GM21360 (cell line): ENCODE measurements around the gene USO1.
"Not testable (repeated sequence)": the region's sequence is repeated elsewhere in the genome, so short reads cannot be mapped to it uniquely, and the experiment has no call there.

ENCODE experiments used
- ATAC-seq: cut with Tn5 transposase; IDR thresholded peaks from one replicate; pipeline ENCODE4 v1.9.1; 2021; ENCODE audit warnings: mild to moderate bottlenecking, moderate library complexity; ENCODE audit not compliant: unreplicated experiment

The USO1 gene

GRCh38 chr4:75724066-75724866, at the start of gene USO1:
TSS of gene USO1 (plus strand) at chr4:75724577. CDS start at chr4:75724820, 243 bp downstream.
- peak; percentile 78 for ATAC-seq

DNA sequence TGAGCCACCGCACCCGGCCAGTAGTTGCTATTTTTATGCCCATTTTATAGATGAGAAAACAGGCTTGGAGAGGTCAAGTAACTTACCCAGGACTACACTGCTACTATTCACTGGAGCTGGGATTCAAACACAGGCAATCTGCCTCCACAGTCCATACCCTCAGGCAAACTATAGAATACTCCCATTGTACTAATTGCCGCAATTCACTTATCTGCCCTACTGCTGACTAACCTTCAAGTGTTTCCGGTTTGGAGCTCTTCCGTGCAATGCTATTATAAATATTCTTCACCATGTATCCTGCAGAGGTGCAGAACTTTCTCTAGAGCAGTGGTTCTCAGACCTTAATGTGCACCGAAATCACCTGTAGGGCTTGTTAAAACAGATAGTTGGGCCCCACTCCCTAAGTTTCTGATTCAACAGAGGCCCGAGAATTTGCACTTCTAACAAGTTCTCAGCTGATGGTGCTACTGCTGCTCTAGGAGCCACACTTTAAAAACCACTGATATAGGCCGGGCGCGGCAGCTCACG, 49.3 kb upstream of the USO1 start:
- ATAC-seq, result no peak

- no peak for ATAC-seq
These were observed 45.9 kb upstream of the USO1 start for GRCh38 chr4:75678473-75678872.

DNA sequence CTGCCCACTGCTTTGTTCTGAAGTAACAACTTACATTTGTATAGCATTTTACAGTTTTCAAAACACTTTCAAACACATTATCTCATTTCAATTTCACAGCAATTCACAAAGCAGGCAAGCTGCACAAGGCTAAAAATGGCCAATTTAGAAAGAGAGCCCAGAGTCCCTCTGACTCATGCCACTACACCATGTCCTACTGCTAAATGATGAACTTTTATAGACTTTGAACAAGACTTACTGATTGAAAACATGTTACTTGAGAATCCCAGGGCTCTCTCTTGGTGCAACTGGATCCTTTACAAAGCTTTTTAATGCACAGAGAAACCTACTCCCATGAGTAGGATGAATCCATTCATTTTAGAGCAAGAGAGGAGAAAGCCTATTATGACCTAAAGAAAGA, 45.4 kb upstream of the USO1 start:
- ATAC-seq, result no peak

DNA sequence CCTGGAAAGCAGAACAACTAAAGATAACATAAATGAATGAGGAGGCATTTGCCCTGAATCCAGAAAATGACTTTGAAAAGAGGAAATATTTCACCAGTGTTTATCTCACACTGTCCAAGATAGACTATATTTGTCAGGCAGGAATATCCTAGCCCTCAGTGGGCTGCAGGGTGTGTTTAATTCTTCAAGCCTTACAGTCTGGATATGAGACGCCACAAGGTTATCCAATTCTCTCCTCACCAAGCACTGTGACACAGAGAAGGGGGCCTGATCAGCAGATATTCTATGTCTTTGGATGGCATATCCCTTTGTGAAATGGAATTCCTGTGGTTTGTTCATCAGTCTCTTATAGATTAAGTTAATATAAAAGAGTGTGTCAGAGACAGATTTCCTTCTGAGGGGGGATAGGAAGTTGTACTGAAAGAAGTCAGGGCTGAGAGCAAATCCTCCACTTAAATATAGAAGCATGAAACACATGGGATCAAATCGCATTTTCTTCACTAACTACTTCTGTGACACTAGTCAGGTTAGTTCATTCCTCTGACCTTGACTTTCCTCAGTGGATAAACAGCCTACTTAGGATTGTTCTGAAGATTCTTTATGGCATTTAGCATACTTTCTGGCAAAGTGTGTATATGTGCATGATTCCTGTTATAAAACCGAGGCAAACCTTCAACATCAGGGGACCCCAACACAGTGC, 44.4 kb upstream of the USO1 start:
- no peak for ATAC-seq

DNA sequence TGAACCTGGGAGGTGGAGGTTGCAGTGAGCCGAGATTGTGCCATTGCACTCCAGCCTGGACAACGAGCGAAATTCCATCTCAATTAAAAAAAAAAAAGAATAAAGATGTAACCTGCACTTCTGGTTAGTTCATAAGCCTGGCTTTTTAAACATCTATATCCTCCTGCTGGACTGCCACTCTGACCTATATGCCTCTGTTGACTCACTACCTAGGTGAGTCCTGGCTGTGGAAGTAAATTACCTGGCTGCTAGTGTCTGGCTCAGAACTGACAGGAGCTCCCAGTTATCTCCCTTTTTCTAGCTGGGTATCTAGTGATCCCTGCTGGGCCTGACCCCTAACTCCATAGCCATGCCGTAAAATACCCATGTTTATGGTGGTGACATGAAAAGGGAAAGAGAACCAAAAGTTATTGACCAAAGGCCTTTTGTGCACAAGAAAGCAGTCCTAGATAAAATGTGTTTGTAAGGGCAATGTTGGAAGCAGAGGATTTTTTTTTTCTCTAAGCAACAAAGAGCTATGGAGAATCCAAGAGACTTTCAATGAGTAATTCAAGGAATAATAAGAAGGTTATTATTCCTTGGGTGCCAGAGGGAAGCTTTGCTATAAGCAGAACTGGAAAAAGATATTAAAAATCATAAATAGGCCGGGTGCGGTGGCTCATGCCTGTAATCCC, 40.8 kb upstream of the USO1 start:
- ATAC-seq, result no peak

GRCh38 chr4:75685546-75686189, 38.7 kb upstream of the USO1 start:
- no peak for ATAC-seq

GRCh38 chr4:75686346-75686745, 38.0 kb upstream of the USO1 start:
- no peak for ATAC-seq

DNA sequence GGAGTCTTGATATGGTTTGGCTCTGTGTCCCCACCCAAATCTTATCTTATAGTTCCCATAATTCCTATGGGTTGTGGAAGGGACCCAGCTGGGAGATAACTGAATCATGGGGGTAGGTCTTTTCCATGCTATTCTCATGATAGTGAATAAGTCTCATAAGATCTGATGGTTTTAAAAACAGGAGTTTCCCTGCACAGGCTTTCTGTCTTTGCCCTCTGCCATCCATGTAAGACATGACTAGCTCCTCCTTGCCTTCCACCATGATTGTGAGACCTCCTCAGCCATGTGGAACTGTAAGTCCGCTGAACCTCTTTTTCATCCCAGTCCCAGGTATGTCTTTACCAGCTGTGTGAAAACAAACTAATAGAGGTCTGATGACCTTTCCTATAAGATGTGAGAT, 37.3 kb upstream of the USO1 start:
- not testable (repeated sequence) for ATAC-seq

- not testable (repeated sequence) for ATAC-seq
These were observed 32.3 kb upstream of the USO1 start for GRCh38 chr4:75692066-75692465.

GRCh38 chr4:75696071-75696470, 28.3 kb upstream of the USO1 start:
- no peak for ATAC-seq

GRCh38 chr4:75696581-75696980, 27.8 kb upstream of the USO1 start:
- ATAC-seq, result no peak

- peak; percentile 86 for ATAC-seq
These were observed 26.0 kb upstream of the USO1 start for GRCh38 chr4:75698162-75698962.

- peak; percentile 29 for ATAC-seq
These were observed 25.5 kb upstream of the USO1 start for GRCh38 chr4:75698963-75699228.

GRCh38 chr4:75699299-75699698, 25.1 kb upstream of the USO1 start:
- no peak for ATAC-seq

DNA sequence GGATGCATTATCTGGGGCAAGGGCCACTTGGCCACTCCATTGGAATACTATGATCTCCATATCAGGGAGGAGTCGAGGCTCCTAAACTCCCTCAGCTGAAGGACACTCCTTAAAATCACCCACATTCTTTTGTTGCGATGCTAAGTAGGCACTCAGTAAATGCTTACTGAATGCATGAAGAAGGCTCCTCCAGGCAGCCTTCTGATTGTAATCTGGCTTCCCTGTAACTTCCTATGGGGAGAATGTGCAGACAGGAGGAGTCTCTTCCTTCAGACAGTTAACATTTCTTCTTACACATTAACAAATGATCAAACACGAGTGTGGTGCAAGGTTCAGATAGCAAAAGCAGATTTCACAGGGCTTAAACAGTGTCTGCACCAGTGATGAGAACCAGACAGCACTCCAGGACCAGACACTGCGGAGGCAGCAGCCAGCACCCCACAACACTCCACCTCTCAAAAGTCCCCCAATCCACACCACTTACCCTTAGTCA, 21.4 kb upstream of the USO1 start:
- ATAC-seq, result no peak

DNA sequence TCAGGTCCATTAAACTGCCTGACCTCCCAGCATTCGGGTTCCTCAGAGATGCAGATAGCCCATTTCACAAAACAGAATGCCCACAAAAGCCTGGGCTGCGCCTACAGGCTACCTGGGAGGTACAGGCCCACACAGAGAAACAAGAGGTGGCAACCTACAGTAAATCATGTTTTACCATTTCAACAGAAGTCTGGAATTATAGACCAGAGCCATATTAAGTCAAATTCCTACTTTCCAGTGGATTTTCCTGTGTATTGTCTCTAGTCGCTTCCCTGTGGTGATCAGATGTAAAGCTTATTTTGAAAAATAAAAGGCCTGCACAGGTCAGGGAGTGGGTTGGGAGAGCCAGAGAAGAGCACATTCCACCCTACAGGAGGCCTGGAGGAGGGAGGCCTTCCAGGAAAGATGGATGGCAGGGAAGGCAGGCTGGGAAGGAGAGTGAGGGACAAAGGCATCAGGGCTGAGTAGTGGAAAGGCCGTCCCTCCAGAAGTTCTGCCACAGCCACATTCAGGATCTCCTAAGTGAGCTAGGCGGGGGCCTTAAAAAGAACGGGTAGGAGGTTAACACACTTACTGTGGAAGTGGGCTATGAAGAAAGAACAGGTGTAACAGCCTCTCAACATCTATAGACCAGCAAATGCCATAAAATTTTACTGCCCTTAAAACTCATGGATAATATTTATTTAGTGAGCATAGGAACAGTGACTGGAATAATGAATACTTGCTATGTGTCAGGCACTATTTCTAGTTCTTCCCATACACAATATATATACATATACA, 19.0 kb upstream of the USO1 start:
- ATAC-seq, result no peak

- ATAC-seq, result no peak
These were observed 16.1 kb upstream of the USO1 start for GRCh38 chr4:75708218-75708691.

GRCh38 chr4:75710246-75710645, 14.1 kb upstream of the USO1 start:
- no peak for ATAC-seq
